ENCODE results near the gene GREM1.

The GREM1 gene

GRCh38 chr15:32732574-32733157 lies 14.9 kb downstream of the GREM1 start:
- DNase-seq: no peak

DNA sequence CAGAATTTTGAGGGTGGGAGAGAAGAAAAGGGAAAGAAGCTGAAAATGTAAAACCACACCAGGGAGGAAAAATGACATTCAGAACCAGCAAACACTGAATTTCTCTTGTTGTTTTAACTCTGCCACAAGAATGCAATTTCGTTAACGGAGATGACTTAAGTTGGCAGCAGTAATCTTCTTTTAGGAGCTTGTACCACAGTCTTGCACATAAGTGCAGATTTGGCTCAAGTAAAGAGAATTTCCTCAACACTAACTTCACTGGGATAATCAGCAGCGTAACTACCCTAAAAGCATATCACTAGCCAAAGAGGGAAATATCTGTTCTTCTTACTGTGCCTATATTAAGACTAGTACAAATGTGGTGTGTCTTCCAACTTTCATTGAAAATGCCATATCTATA lies 15.5 kb downstream of the GREM1 start:
- no peak for DNase-seq

DNA sequence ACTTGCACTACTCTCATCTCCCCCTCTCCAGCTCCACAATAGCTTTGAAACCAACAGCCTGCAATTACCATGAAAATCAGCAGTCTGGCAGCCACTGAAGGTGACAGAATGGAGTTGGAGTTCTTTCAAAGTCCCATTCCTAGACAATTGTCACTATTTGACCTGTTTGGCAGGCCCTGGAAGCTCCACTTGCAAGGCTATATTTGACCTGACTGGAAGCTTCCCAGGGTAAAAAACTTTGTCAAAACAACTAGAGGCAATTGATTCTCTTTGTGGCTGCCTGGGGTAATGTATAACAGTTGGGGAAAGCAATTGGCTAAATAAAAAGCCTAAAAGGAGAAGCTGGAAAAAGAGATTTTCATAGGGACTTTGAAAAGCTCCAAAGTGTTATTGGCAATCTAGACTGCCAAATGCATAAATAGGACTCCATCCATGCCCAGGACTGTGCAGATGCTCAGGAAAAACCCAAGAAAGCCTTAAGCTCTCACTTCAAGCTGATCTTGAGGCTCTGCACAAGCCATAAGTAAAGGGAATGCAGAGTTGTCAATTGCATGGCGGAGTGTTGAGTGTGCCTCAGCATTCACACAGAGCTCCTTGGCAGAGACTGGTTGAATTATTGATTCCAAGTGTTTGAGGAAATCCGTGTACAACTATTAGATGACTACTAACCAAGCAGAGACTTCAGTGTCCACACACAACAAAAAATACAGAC lies 18.3 kb downstream of the GREM1 start:
- no peak for DNase-seq

- DNase-seq: no peak
These were observed 18.9 kb downstream of the GREM1 start for GRCh38 chr15:32736701-32737061.

GRCh38 chr15:32737304-32737703 lies 19.5 kb downstream of the GREM1 start:
- no peak for DNase-seq

DNA sequence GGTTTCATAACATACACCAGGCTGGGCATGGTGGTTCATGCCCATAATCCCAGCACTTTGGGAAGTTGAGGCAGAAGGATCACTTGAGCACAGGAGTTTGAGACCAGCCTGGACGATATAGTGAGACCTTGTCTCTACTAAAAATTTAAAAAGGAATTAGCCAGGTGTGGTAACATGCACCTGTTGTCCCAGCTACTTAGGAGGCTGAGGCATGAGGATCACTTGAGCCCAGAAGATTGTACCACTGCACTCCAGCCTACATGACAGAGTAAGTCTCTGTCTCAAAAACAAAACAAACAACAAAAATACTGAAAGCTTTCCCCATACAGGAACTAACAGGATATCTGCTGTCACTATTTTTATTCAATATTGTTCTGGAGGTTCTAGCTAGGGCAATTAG lies 20.9 kb downstream of the GREM1 start:
- no peak for DNase-seq

- DNase-seq: no peak
These were observed 21.8 kb downstream of the GREM1 start for GRCh38 chr15:32739522-32740063.

DNA sequence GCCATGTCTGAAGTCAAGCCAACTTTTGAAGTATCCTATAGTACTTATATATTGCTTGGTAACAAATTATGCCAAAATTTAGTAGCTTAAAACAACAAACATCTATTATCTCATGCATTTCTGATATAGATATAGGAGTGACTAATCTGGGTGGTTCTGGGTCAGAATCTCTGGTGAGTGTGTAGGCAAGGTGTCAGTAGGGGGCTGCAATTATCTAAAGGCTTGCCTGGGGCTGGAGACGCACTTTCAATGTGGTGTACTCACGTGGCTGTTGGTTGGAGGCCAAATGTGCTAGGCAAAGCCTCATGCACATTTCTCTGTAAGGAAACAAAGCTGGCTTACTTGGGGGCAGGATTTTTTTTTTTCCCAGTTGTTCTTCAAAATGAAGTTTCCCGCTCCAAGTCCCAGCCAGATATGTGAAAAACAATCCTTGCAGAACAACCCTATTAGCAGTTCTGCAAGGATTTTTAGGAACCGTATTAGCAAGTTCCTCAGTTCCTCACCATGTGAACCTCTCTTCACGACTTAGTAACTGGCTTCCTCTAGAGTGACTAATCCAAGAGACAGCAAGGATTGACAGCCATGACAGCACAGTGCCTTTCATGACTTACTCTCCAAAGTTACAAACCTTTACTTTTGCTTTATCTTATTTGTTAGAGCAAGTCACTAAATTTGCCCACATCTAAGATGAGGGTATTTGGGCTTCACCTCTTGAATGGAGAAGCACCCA lies 25.8 kb downstream of the GREM1 start:
- DNase-seq: peak; percentile 62

DNA sequence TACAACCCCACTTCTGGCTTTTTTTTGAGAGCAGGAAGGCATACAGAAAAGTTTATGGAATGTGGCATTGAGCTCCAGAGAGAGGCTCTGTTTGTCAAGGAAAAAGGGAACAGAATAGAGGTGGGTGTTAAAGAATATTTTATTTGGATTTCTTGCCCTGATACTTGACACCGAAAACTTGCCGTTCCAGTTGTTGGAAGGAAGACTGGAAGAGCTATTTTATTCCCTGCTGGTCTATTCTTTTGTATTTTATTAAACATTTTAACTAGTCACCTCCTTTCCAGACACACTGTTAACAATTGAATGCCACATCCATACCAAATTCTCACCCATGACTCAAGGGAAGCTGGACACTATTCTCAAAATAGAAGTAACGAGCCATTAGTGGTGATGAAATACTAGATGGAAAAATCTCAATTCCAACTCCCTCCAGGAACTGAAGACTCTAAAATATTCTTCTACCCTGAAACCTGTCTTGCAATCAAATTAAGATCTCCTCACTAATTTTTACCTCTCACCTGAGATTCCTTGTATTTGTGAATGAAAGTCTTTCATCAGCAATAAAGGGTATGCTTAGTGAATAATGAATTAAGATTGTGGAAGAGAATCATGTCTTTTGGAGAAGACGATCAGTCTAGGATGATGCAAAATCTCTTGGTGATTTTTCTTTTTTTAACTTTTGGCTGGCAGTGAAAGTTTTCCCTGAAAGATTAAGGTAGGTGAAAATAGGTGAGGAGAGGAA lies 28.5 kb downstream of the GREM1 start:
- no peak for DNase-seq

- DNase-seq: peak; percentile 75
These were observed 30.1 kb downstream of the GREM1 start for GRCh38 chr15:32747921-32748342.

GRCh38 chr15:32750979-32751378 lies 33.2 kb downstream of the GREM1 start:
- no peak for DNase-seq

- DNase-seq: peak; percentile 65
These were observed 39.6 kb downstream of the GREM1 start for GRCh38 chr15:32757426-32757825.

- no peak for DNase-seq
These were observed 45.5 kb downstream of the GREM1 start for GRCh38 chr15:32763295-32763694.

DNA sequence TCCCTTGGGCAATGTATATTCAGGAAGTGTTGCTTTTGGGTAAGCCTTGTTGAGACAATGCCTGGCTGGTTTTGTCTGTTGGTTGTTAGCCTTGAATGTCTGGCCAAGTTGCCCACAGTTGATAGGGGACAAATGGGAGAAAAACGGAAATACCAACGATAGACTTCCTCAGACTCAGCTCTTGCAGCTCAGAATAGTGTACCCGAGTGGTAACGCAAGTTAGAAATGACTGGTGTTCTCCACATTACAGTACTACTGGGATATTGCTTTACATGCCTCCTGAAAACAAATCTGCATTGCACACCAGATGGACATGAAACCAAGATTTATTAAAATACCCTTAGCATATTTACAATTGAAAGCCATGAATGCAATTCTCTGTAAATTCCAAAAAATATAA lies 47.4 kb downstream of the GREM1 start:
- no peak for DNase-seq

DNA sequence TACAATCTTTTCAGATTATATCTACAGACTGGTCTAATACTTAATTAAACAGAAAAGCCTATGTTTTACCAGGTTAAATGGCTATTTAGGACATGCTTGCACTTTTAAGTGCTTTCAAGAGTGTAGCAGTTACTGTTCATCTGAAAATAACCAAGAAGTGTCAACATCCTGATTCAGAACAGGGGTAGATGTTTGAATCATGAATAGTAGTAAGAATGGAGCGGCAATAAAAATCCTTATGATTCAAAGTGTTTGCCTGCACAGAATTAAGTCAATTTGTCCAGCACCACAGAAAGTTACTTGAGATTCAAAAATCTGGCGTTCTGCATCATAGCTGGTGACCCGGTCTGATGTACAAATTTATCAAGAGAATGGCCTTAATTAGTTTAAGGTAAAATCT lies 48.3 kb downstream of the GREM1 start:
- DNase-seq: no peak

DNA sequence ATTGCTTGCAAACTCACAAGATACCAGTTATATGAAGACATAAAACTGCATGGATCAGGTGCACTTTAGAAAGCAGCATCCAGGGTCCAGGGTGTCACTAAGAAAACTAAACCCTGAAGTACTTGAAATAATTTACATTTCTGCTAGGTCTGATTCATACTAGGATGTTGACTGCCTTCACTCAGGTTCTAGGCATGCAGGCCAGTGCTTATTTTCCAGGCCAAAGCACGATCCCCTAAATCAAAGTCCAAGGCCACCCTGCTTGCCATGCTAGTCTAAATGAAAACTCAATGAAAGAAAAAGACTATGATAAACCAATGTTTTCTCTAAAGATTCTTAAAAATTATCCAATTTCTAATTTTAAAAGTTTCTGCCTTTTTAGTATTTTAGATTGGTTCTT lies 49.4 kb downstream of the GREM1 start:
- DNase-seq: no peak

DNA sequence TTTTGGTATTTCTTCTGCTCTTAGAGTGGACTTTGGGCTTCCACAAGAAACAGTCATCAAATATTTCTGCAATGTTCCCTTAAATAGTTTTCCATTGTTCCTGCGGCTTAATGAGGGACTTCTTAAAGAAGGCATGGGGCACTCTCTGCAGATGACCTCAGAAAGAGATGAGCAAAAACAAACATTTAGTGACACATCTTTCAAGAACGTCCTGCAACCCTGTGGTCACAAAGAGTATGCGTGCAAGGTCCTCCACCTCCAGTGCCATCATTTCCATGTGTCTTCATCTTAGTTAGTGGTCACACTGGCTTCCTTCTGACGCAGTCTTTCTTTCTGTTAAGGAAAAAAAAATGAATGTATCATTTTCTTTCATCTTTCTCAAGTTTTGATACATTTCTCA lies 56.2 kb downstream of the GREM1 start:
- DNase-seq: peak; percentile 100

- DNase-seq: no peak
These were observed 57.3 kb downstream of the GREM1 start for GRCh38 chr15:32775103-32775502.

DNA sequence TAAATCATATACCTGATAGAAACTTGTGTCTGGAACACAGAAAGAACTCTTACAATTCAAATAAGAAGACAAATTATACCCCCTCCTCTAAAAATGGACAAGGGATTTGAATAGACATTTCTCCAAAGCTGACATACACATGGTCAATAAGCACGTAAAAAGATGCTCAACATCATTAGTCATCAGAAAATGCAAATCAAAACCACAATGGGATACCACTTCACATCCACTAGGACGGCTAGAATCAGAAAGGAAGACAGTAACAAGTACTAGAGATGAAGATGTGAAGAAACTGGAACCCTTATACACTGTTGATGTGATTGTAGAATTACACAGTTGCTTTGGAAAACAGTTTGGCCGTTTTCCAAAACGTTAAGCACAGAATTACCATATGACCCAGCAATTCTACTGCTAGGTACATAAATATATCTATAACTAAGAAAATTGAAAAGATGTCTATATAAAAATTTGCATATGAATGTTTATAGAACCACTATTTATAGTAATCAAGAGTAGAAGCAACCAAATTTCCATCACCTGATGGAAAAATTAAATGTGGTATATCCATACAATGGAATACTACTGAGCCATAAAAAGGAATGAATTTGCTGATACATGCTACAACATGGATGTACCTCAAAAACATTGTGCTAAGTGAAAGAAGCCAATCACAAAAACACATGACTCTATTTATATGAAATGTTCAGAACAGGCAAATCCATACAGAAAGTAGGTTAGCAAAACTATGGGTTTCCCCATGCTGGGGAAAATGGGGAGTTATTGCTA lies 60.8 kb downstream of the GREM1 start:
- peak; percentile 41 for DNase-seq

DNA sequence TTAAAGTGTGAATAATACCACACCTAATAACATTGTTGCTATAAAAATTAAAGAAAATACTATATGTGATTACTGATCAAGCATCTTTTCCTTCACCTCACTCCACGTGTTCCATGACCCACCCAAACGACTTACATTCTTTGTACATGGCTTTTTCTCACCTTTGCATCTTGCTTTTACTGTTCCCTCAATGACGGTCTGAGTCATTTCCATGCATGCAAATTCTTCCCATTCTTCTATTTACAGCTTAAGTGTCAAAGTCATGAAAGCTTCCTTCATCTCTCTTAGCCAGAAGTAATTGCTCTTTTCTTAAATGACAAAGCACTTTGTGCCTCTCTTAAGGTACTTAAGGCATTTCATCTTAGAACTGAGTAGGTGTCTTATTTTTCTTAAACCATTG lies 64.0 kb downstream of the GREM1 start:
- DNase-seq: peak; percentile 41

DNA sequence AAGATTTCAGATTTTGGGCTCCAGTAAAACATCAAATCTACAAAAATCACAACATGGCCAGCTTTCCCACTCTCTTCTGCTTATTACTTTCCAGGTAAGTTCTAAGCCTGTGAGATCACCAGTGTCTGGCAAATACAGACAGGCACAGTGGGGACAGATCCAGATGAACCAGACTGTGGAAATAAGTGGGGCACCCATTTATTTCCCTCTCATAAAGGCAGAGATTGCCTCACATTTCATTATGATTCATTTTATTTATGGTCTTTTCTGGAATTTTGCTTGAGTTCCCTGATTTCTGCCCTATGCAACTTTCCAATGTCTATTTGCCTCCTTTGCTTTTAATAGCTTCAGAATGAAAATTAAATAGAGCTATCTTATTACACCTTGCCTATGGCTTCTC lies 66.8 kb downstream of the GREM1 start:
- no peak for DNase-seq

DNA sequence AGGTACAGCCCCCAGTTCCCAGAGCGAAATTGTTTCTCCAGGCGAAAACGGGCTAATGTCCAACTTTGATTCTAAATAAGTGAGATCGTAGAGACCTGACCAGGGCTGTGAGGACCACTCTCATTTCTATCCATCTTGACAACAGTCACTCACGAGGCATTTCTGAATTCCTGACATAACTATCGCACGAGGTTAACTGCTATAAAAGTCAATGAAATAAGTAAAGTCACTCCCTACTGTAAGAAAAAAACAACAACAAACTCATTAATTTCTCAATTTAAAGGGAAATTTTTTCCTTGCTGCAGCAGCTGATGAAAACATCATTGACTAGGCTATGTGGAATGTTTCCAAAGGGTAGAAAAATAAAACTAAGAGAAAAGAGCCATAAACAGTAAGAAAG lies 69.1 kb downstream of the GREM1 start:
- peak; percentile 64 for DNase-seq
